ENCODE data around the gene QTRT2.

Gene QTRT2

DNA sequence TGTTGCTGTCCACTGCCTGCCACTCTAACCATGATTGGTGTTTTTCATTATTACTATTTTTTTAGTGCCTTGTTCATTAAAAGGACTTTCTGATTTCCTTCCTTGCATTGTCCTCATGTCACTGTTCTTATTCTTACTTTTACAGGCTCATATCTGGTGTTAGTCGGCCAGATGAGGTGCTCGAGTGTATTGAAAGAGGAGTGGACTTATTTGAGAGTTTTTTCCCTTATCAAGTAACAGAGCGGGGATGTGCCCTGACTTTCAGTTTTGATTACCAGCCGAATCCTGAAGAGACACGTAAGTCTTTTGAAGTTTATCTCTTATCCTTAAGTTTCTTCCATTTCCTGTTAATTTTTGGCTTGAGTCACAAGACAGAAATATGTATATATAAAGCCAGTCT, 23.2 kb downstream of the QTRT2 start:
- DNase-seq, result peak; percentile 49

DNA sequence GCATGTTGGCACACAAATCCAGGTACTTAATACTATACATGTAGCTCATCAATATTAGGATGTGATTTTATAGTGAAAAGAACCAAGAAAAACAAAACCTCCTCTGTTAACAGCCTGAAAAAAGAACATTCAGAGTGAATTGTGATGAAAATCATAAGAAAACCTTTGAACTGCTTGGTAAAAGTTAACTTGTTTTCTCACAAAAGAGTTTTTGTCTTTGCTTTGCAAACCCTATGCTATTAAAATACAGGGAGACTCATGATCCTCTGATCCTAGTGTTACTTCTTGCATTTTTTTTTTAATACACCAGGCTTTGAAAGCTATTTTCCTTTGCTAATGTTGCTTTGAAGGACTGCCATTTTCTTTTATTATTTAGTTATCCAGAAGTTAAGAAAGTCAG, 23.7 kb downstream of the QTRT2 start:
- DNase-seq, result no peak

DNA sequence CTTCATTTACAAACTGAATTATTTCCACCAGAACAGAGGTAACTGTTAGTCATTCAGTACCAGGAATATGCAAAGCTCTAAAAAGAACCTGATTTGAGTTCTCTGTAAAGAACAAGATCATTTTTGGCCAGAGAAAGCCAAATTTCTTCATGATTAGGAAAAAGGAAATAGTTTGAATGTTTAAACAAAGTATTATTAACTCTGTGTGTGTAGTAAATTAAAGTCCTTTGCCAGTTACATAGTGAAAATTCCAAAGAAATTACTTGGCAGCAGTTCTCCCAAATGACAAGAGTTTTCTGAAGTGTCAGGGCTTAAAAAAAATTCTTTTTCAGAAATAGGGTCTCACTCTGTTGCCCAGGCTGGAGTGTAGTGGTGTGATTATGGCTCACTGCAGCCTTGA, 24.5 kb downstream of the QTRT2 start:
- DNase-seq, result no peak

DNA sequence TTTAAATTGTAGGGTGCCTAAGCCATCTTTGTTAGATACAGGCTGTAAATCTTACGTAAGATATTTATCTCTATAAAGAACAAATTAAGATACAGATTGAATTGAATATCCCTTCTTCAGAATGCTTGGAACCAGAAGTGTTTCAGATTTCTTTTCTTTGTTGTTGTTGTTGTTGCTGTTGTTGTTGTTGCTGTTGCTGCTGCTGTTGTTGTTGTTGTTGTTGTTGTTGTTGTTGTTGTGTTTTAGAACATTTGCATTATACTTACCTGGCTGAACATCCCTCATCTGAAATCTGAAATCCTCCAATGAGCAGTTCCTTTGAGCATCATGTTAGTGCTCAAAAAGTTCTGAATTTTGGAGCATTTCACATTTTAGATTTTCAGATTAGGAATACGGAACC, 26.6 kb downstream of the QTRT2 start:
- DNase-seq, result no peak

DNA sequence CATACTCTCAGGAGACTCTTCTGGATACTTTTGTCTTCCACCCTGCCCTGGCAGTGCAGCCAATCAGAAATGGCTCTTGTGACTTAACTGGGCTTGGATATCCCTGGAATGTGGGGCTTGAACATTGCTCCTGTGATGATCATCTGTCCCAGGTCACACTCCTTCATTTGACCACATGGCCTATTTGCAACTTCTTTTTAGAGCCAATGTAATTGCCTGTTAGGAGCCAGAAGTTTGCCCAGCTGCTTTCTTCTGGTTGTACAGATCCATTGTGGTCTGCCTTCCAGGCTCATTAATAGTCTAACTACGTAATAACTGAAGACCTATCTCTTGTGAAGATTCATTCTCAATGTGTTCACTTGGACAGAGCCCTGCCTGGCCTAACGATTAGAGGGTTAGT, 29.8 kb downstream of the QTRT2 start:
- no peak for DNase-seq

DNA sequence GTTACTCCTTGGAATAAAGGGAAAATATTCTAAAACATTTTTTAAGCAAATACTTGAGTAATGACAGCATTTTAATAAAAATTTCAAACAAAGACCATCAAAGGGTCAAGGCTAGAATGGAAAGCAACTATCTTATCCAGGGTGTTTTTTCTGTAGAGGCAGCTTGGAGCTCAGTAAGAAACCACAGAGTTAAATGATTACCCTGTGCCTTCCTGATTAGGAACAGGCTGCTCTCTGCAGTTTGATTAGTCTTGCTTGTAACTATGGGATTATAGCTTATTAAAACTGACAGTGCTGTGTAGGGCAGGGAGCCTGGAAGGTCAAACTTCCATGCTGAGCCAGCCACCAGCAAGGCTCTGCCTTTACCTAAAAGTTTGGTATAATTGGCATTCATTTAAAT, 33.1 kb downstream of the QTRT2 start:
- peak; percentile 9 for DNase-seq

DNA sequence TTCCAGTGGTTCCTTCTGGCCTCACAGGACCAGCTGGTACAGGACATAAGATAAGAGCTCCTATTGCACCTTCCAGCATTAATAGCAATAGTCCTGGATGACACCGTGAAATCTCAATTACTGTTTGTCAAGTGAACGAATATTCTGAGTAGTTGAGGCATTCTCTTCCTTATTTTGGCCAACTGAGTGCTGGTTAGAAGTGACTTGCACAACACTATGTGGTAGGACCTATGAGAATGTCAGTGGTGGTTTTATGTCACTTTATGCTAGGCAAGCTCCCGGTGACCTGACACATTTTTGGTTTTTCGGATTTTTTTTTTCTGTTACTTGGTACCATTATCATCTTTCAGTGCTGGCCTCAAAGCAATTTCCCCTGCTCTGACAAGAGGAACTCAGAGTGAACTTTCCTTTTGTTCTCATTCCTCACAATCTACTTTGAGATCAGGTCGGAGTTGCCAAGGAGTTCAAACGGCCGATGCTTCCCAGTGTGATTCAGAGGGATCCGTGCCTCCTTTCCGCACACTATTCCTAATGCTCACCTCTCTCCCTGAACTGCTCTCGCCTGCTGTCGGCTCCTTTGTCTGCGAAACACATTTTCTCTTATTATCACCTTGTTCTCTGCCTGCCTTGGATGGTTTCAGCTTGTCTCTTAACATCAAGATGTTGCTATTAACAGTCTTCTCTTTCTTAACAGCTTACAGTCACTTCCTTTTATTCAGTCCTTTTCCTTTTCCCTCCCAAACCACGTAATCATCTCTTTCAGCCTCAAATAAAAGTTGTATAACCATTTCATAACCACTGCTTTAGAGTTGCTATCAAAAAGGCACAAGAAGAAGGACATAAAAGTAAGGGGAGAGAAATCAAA, 35.8 kb downstream of the QTRT2 start:
- DNase-seq, result peak; percentile 30

DNA sequence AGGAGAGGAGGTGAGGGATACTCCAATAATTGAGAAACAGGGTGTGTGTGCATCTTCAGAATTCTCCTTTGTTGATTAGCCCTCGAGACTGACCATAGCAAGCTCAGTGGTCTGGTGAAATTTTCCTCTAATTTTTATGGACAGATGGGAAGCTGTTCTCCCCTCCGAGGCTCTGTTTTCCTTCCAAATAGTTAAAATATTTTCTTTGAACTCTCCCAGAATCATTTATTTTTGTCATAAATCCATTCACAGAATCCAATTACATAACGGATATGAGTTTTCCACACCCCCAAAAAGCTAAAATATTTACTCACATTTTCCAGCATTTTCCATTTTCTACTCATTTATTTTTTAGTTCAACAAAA, 36.5 kb downstream of the QTRT2 start:
- no peak for DNase-seq

DNA sequence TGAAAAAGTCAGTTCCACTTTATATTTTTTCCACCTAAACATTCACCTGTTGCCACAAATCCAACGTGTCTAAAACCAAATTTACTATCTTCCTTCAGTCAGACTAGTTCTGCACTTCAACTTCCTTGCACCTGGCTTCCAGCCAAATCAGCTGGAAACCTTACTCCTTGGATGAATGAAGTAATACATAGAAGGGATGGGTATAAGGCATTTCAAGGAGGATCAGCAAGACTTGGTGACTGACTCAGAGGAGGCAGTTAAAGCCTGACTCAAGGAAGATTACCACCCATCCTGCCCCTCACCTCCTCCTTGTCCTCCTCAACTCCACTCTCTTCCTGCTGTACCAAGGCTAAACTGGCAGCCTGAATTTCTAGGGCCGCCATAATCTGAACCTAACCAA, 37.1 kb downstream of the QTRT2 start:
- peak; percentile 9 for DNase-seq

DNA sequence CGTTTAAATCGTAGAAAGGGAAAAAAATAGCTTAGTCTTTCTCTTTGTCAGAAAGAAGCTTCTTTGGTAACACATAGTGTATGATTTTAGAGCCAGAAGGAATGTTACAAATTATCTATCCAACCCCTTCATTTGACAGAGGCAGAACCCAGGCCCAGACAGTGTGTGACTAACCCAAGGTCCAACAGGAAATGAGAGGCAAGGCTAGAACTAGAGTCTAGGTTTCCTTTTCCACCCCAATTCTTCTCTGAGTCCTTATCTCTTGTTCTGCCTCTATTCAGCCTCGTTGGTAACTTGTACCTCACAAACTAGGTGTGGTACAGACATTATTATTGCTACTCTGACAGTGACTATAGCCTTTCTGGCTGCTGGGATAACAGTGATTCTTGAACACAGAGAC, 39.3 kb downstream of the QTRT2 start:
- no peak for DNase-seq

DNA sequence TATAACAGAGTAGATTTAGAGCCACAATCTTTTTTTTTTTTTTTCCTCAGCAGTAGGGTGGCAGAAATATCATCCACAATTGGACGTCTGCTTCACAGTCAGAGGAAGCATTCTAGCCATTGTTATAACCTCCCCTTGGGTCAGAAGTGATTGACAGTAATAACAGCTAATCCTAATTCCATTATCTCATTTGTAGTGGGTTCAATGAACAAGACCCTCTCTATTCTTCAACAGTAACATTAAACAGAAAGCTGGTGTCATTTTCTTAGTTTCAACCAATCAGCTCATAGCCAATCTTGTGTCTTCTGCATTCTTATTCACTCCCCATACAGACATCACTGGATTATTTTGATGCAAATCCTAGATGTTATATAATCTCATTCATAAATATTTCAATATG, 44.6 kb downstream of the QTRT2 start:
- no peak for DNase-seq

DNA sequence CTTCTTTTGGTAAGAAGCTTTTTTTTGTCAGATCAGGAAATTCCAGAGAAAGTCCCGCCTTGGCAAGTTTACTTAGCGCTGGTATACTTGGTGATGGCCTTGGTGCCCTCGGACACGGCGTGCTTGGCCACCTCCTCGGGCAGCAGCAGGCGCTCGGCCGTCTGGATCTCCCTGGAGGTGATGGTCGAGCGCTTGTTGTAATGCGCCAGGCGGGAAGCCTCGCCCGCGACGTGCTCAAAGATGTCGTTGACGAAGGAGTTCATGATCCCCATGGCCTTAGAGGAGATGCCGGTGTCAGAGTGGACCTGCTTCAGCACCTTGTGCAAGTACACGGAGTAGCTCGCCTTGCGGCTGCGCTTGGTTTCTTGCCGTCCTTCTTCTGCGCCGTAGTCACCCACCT, 46.6 kb downstream of the QTRT2 start:
- DNase-seq, result no peak

DNA sequence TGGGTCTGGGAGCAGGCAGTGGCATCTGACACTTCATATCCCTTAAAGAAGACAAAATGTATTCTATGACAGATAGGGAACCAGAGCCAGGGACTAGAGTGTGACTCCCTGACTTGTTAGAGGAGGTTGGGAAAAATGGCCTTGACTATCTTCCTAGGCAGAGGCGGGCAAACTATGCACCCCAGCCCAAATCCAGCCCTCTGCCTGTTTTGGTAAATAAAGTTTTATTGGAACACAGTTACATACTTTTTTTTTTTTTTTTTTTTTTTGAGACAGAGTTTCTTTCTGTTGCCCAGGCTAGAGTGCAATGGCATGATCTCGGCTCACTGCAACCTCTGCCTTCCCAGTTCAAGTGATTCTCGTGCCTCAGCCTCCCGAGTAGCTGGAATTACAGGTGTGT, 47.3 kb downstream of the QTRT2 start:
- DNase-seq, result no peak

DNA sequence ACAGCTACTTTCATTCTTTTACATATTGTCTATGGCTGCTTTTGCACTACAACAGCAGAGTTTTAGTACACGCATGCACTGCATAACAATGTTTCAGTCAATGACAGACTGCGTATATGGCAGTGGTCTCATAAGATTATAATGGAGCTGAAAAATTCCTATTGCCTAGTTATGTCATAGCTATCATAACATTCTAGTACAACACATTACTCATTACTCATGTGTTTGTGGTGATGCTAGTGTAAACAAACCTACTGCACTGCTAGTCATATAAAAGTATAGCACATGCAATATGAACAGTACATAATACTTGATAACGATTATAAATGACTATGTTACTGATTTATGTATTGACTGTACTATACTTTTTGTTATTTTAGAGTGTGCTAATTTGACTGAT, 47.9 kb downstream of the QTRT2 start:
- DNase-seq, result no peak

DNA sequence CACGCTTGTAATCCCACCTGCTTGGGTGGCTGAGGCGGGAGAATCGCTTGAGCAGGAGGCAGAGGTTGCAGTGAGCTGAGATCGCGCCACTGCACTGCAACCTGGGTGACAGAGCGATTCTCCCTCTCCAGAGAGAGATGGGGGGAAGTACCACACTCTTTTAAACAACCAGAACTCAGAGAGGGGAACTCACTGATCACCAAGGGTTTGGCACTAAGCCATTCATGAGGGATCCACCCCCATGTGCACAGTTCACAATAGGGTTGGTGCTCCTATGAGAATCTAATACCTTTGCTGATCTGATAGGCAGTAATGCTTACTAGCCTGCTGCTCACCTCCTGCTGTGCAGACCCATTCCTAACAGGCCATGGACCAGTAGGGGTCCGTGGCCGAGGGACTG, 51.6 kb downstream of the QTRT2 start:
- DNase-seq, result peak; percentile 17

DNA sequence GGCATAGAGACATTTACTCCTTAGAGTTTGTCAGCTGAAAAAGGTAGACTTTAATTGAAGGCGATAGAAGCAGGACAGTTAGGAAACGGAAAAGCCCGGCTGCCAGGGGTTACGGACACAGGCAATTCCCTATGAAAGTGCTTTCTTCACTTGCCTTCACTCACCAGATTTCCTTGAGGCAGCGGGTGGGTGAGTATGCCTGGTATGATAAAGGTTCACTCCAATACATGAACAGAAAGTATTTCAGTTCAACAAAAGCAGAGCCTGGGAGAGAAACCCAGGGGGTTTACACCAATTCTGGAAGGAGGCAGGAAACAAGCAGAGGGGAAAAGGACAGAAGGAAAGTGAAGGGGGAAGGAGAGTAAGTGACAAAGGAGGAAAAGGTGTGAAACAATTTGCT, 53.9 kb downstream of the QTRT2 start:
- DNase-seq, result no peak

DNA sequence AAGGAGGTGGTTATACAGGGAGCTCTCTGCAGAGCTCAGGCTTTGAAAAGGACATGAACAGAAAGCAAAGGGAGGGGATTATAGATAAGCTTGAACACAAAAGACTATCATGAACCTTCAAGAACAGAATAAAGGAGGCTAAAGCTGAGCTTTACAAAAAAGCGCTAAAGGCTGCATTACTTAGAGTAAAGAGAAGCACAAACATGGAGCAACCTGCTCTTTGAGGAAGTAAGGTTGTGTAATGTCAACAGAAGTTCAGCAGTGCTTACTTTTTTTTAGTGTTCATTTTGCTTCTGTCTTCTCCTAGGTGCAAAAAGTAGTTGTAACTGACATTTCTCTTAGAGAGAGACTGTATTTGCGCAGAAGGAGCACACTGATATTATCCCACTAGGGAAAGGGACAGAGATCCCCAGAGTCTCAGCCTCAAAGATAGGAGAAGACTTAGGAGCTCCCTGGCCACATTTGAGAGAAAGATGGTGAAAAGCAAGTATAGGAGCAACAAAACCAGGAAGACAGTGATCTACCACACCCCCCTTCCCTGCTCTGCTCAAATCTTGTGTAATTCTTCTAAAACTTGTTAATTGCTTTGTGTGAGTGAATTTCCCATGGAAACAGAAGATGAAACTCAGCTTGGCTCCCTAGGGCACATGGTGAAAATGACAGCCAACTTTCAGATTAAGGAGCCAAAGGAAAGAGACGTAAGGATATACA, 54.7 kb downstream of the QTRT2 start:
- peak; percentile 68 for DNase-seq

DNA sequence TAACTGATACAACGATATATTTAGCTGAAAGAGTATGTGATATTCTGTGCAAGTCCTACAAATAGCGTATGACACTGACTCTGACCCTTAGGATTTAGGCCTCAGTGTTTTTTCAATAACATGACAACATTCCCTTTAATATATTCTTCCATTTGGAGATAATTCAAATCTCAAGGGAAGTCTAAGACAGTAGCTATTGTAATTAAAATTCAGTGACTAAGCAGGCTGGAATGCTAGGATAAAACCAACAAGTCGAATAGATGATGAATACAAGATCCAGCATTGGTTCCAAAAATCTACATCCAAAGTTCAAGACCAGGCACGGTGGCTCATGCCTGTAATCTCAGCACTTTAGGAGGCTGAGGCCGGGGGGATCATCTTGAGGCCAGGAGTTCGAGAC, 56.2 kb downstream of the QTRT2 start:
- DNase-seq, result no peak

DNA sequence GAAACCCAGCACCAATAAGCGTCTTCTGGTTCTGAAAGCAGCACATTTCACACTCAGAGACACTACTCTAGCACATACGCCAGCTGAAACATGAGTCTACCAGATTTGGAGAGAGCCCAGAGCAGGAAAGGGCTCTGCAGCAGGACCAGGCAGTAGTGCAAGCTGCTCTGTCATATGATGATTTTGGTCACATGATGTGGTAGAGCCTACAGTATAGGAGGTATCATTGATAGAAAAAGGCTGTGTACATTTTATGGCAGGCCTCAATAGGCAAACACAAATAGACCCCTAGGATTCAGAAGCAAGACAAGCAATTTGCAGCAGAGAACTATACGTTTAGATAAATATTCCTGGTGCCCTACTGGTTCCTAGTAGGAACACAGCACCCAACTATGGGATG, 58.2 kb downstream of the QTRT2 start:
- DNase-seq, result no peak

DNA sequence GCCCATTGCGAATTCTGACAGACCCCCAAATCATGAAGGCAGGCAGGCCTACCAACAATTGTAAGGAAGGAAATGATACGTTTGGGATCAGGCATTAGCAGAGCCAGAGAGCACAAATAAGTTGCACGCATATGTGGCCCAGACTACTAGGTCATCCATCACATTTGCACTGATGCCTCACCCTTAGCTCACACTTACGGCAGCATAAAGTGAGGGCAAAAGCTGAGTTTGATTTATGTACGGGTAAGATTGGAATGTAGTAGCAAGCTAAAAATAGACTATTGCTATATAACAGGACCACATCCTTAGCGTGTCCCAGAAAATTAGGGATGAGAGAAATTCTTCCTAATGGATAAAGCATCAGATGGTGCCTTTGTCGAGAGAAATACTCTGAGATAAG, 58.6 kb downstream of the QTRT2 start:
- no peak for DNase-seq

DNA sequence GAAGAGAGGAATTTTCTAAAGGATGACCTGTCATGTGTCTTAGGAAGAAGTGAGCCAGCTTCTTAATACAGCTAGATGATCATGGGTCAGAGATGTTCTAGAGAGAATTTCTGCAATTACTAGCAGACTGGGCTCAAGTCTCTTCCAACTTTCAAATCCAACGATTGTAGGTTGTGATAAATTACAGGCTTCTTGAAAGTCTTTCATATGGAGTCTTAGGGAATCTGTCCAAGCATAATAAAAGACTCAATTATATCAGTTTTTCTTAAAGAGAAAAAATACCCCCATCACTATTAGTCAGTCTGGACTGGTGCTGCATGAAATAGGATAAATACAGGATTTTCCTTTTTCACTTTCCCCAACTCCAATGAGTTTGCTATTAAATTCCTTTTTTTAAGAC, 63.2 kb downstream of the QTRT2 start:
- no peak for DNase-seq

DNA sequence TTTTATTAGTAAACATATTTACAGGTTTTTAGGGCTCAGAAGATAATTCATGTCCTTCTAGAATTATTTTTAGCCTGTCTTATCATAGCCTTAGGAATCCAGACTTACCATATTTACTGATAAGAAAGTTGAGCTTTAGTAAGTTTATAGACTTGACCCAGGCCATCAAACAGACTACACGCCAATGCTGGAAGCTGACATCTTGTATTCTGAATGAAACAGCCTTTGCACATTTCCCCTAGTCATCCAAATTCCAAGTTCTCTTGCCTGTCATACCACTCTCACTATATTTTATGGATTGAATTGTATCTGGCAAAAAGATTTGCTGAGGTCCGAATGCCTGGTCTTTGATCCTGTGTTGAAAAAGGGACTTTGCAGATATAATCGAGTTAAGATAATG, 63.7 kb downstream of the QTRT2 start:
- no peak for DNase-seq

DNA sequence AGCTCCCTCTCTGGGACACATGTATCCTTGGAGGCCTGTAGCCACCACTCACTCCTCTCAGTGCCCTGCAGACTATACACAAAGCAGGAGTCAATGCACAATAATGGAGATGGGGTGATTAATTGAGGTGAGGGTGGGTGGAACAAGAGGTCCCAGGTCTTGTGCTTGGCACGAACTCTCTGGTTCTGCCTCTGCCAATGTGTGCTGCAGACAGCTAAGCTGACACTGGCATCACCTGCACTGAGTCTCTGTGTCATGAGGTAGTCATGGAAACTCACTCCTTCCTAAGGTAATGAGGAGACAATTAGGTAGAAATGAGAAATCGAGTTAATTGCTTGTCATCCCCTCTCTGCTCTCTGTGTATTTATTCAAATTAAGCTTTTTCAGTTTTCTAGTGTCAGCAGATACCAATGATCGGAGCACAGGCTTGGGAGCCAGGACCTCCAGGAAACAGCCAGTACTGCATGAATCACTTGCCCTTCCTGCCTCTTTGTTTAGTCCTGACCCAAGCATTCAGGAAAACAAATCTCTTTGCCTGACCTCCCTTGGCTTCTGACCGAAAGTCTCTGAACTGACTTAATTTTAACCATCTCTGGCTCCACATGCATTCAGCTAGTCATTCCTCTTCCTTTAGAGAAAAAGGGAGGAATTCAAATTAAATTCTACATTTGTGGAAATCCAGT, 65.6 kb downstream of the QTRT2 start:
- DNase-seq, result no peak

DNA sequence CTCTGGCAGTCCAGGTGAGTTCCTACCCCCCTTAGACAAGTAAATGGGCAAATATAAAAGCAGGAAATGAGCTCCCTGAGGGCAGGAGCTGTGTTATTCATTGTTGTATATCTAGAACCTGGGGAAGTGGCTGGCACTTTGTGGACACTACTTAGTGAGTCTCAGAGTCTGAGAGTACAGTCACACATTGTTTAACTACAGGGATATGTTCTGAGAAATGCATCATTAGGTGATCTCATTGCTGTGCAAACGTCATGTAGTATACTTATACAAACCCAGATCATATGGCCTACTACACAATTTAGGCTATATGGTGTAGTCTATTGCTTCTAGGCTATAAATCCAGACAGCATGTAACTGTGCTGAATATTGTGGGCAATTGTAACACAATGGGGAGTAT, 69.9 kb downstream of the QTRT2 start:
- DNase-seq, result no peak

Measured in hematopoietic multipotent progenitor cell treated with erythropoietin and hydrocortisone succinate and interleukin-3 and kit ligand, for 6 days (in vitro differentiated cells).